Measurements from ENCODE around the gene SWSAP1.

DNA sequence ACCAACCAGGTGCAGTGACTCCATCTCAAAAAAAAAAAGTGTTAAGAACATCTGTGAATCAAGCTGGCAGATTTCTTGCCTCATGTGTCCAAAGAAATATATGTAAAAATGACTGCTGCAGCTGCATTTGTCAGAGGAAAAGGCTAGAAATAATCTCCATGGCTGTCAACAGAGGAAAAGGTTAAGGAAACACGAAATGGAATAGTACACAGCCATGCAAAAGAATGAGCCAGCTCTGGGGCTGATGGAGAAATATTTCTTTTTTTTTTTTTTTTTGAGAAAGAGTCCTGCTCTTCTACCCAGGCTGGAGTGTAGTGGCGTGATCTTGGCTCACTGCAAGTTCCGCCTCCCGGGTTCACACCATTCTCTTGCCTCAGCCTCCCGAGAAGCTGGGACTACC is 41.6 kb upstream of the SWSAP1 start:
- TF ChIP-seq, protein P1, sequence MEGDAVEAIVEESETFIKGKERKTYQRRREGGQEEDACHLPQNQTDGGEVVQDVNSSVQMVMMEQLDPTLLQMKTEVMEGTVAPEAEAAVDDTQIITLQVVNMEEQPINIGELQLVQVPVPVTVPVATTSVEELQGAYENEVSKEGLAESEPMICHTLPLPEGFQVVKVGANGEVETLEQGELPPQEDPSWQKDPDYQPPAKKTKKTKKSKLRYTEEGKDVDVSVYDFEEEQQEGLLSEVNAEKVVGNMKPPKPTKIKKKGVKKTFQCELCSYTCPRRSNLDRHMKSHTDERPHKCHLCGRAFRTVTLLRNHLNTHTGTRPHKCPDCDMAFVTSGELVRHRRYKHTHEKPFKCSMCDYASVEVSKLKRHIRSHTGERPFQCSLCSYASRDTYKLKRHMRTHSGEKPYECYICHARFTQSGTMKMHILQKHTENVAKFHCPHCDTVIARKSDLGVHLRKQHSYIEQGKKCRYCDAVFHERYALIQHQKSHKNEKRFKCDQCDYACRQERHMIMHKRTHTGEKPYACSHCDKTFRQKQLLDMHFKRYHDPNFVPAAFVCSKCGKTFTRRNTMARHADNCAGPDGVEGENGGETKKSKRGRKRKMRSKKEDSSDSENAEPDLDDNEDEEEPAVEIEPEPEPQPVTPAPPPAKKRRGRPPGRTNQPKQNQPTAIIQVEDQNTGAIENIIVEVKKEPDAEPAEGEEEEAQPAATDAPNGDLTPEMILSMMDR (IDR thresholded peaks at IDR 0.05) = no peak
- TF ChIP-seq POLR2AphosphoS5 (IDR thresholded peaks at IDR 0.05) (no peak), POLR2A (IDR thresholded peaks at IDR 0.05) (no peak), EP300 (IDR thresholded peaks at IDR 0.05) (no peak)

Data from upper lobe of left lung (tissue), 4 donors.